HEK293T (cell line): ENCODE data around the gene CR1.
A peak's percentile ranks its signal among the peaks of the same experiment; 100 is the strongest.
"Not testable (repeated sequence)": the region's sequence is repeated elsewhere in the genome, so short reads cannot be mapped to it uniquely, and the experiment has no call there.

Source experiments
- CTCF ChIA-PET: fragments of 350-600 bp; formaldehyde crosslinking; extraction: SDS; loops from one replicate; lab custom pipeline; 2021; ENCODE audit warnings: antibody characterized with exemption, inconsistent platforms; lab: Yijun Ruan, JAX
- POLR2A ChIA-PET: fragments of 350-600 bp; formaldehyde crosslinking; extraction: SDS; loops from one replicate; lab custom pipeline; 2020; ENCODE audit warnings: antibody characterized with exemption, inconsistent platforms; lab: Yijun Ruan, JAX
- DNase-seq: peaks from one replicate; pipeline ENCODE4 v3.0.0; 2012; ENCODE audit warnings: mixed read lengths; ENCODE audit errors: extremely low spot score
- ARNT ChIP-seq: fragments of 450-650 bp; IDR thresholded peaks from 2 replicates; pipeline ENCODE4 v1.6.1; 2017; ENCODE audit warnings: mild to moderate bottlenecking
- BHLHE40 ChIP-seq: fragments of 450-650 bp; IDR thresholded peaks from 2 replicates; pipeline ENCODE4 v1.6.1; 2016; ENCODE audit warnings: mild to moderate bottlenecking, moderate library complexity, borderline replicate concordance
- CTBP1 ChIP-seq: fragments of 450-650 bp; IDR thresholded peaks from 2 replicates; pipeline ENCODE4 v1.6.1; 2016; ENCODE audit warnings: borderline replicate concordance
- ELF4 ChIP-seq: fragments of 450-650 bp; IDR thresholded peaks from 2 replicates; pipeline ENCODE4 v1.6.1; 2017; ENCODE audit warnings: antibody characterized with exemption
- FOXA1 ChIP-seq: fragments of 450-650 bp; IDR thresholded peaks from 2 replicates; pipeline ENCODE4 v1.6.1; 2016; ENCODE audit warnings: mild to moderate bottlenecking
- FOXK2 ChIP-seq: fragments of 450-650 bp; IDR thresholded peaks from 2 replicates; pipeline ENCODE4 v1.6.1; 2016; ENCODE audit warnings: mild to moderate bottlenecking
- FOXM1 ChIP-seq: fragments of 450-650 bp; IDR thresholded peaks from 2 replicates; pipeline ENCODE4 v1.6.1; 2017; ENCODE audit warnings: mild to moderate bottlenecking, borderline replicate concordance
- HDGF ChIP-seq: fragments of 450-650 bp; IDR thresholded peaks from 2 replicates; pipeline ENCODE4 v1.6.1; 2017; ENCODE audit warnings: antibody characterized with exemption, borderline replicate concordance
- L3MBTL2 ChIP-seq: fragments of 450-650 bp; conservative IDR thresholded peaks from 2 replicates; pipeline ENCODE4 v1.6.1; 2016; ENCODE audit warnings: mild to moderate bottlenecking
- LEF1 ChIP-seq: fragments of 450-650 bp; IDR thresholded peaks from 2 replicates; pipeline ENCODE4 v1.6.1; 2017; ENCODE audit warnings: mild to moderate bottlenecking, borderline replicate concordance
- NFRKB ChIP-seq: fragments of 450-650 bp; IDR thresholded peaks from 2 replicates; pipeline ENCODE4 v1.6.1; 2016; ENCODE audit warnings: mild to moderate bottlenecking, moderate library complexity
- PKNOX1 ChIP-seq: fragments of 450-650 bp; IDR thresholded peaks from 2 replicates; pipeline ENCODE4 v1.6.1; 2016
- SP1 ChIP-seq: fragments of 450-650 bp; IDR thresholded peaks from 2 replicates; pipeline ENCODE4 v1.6.1; 2017
- SUZ12 ChIP-seq: fragments of 450-650 bp; IDR thresholded peaks from 2 replicates; pipeline ENCODE4 v1.6.1; 2016; ENCODE audit warnings: mild to moderate bottlenecking
- TARDBP ChIP-seq: fragments of 450-650 bp; IDR thresholded peaks from 2 replicates; pipeline ENCODE4 v1.6.1; 2016
- ZNF384 ChIP-seq: fragments of 450-650 bp; IDR thresholded peaks from 2 replicates; pipeline ENCODE4 v1.6.1; 2016

The CR1 gene

GRCh38 chr1:207494171-207494570 is 1.8 kb upstream of the CR1 start:
- POLR2A ChIA-PET, result no interaction called here

GRCh38 chr1:207495281-207495680 is 676 bp upstream of the CR1 start:
- POLR2A ChIA-PET, CTCF ChIA-PET, DNase-seq: not testable (repeated sequence)

More at GRCh38 chr1:207494171-207494570, 1.8 kb upstream of the CR1 start:
- no peak for DNase-seq
- CTCF ChIA-PET, result no interaction called here
- no peak for TF ChIP-seq TARDBP
- no peak for TF ChIP-seq CTBP1
- no peak for TF ChIP-seq LEF1
- no peak for TF ChIP-seq L3MBTL2
- TF ChIP-seq PKNOX1, result no peak
- no peak for TF ChIP-seq FOXM1
- no peak for TF ChIP-seq FOXA1
- TF ChIP-seq FOXK2, result no peak
- TF ChIP-seq SP1, result no peak
- TF ChIP-seq HDGF, result no peak
- TF ChIP-seq ZNF384, result no peak
- TF ChIP-seq NFRKB, result no peak
- no peak for TF ChIP-seq BHLHE40
- TF ChIP-seq ARNT, result no peak
- TF ChIP-seq SUZ12, result no peak
- no peak for TF ChIP-seq ELF4

- DNase-seq, result no peak
- ChIA-PET POLR2A (no interaction called here), CTCF (interaction anchor here (1.0 to 2.3 kb wide), 2 partner anchors 43 to 585 kb away, joined by 3 to 11 read pairs; partner anchors contain the start of gene CR2)
- TF ChIP-seq TARDBP (no peak), LEF1 (no peak), CTBP1 (no peak), BHLHE40 (no peak), PKNOX1 (no peak), ARNT (no peak), L3MBTL2 (no peak), SP1 (no peak), ELF4 (no peak), FOXA1 (no peak), SUZ12 (no peak), NFRKB (no peak), HDGF (no peak), ZNF384 (no peak), FOXM1 (no peak)
Observed at GRCh38 chr1:207497941-207498340, 2.0 kb downstream of the CR1 start.

- ChIA-PET POLR2A (interaction anchor here (1.0 kb wide), 1 partner anchor 45 kb away, joined by 3 read pairs; the partner anchor contains the start of gene CR2), CTCF (interaction anchor here (0.6 to 2.3 kb wide), 6 partner anchors 11 to 862 kb away, joined by 3 to 11 read pairs (median 4); partner anchors contain the start of gene CR2)
- no peak for TF ChIP-seq TARDBP
- peak; percentile 58 for DNase-seq
Observed at GRCh38 chr1:207499573-207499972, 3.6 kb downstream of the CR1 start.

GRCh38 chr1:207500306-207500705 is 4.3 kb downstream of the CR1 start:
- no peak for DNase-seq
- TF ChIP-seq FOXM1, result no peak
- TF ChIP-seq CTBP1, result no peak
- no peak for TF ChIP-seq FOXK2
- no peak for TF ChIP-seq FOXA1
- TF ChIP-seq HDGF, result no peak
- no peak for TF ChIP-seq ARNT
- no peak for TF ChIP-seq BHLHE40
- TF ChIP-seq PKNOX1, result no peak
- TF ChIP-seq ZNF384, result no peak
- no peak for TF ChIP-seq ELF4
- TF ChIP-seq L3MBTL2, result no peak
- no peak for TF ChIP-seq LEF1
- no peak for TF ChIP-seq SP1
- no peak for TF ChIP-seq TARDBP
- TF ChIP-seq NFRKB, result no peak
- TF ChIP-seq SUZ12, result no peak
- ChIA-PET POLR2A (no interaction called here), CTCF (interaction anchor here (0.6 to 2.3 kb wide), 7 partner anchors 12 to 863 kb away, joined by 3 to 11 read pairs (median 4); partner anchors contain the start of gene CR2)

GRCh38 chr1:207501071-207501470 is 5.1 kb downstream of the CR1 start:
- no peak for TF ChIP-seq FOXK2
- no peak for TF ChIP-seq BHLHE40
- no peak for TF ChIP-seq ARNT
- no peak for TF ChIP-seq LEF1
- ChIA-PET CTCF (no interaction called here), POLR2A (no interaction called here)
- DNase-seq, result no peak

- DNase-seq, result no peak
- ChIA-PET POLR2A (no interaction called here), CTCF (interaction anchor here (0.6 kb wide), 1 partner anchor 643 kb away, joined by 4 read pairs; no protein-coding TSS in a partner anchor)
- TF ChIP-seq TARDBP (no peak), FOXK2 (no peak), FOXM1 (no peak), ELF4 (no peak), FOXA1 (no peak), PKNOX1 (no peak), NFRKB (no peak), ZNF384 (no peak), CTBP1 (no peak), ARNT (no peak), L3MBTL2 (no peak), HDGF (no peak)
Observed at GRCh38 chr1:207502726-207503125, 6.8 kb downstream of the CR1 start.
